Eye (tissue), 1 donor: ENCODE data around the gene KLHL22.
"Not testable (repeated sequence)": the region's sequence is repeated elsewhere in the genome, so short reads cannot be mapped to it uniquely, and the experiment has no call there.

Experiments used
- DNase-seq: peaks from one replicate; pipeline ENCODE4 v3.0.0-alpha.2; 2015

The KLHL22 gene

GRCh38 chr22:20430720-20431510 is 64.7 kb downstream of the KLHL22 start:
- peak; percentile 82 for DNase-seq

DNA sequence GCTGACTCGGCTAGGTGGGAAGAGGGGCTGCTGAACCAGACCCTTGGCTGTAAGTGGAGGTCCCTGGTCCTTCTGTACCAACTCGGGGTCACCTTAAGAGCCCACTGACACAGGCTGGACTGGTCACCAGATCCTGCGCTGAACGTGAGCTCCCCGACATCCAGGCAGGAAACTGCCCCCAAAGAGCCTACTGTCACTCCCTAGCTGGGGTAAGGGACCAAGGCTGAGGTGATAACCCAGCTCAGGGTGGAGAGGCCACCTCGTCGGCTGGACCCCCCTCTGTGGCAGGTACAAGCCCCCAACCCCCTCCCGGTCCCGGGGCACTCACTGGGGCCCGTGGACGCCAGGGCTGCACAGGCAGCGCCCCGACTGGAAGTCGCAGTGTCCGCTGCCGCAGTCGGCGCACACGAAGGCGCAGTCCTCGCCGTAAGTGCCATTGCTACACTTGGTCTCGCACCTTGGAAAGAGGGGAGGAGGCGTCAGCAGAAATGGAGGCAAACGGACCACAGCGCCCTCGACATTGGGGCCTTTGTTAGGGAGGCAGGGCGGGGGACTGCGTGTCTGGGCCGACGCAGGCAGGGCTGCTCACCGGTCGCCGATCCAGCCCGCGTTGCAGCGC is 65.4 kb downstream of the KLHL22 start:
- DNase-seq: peak; percentile 45

GRCh38 chr22:20429254-20430100 is 66.1 kb downstream of the KLHL22 start:
- peak; percentile 84 for DNase-seq

DNA sequence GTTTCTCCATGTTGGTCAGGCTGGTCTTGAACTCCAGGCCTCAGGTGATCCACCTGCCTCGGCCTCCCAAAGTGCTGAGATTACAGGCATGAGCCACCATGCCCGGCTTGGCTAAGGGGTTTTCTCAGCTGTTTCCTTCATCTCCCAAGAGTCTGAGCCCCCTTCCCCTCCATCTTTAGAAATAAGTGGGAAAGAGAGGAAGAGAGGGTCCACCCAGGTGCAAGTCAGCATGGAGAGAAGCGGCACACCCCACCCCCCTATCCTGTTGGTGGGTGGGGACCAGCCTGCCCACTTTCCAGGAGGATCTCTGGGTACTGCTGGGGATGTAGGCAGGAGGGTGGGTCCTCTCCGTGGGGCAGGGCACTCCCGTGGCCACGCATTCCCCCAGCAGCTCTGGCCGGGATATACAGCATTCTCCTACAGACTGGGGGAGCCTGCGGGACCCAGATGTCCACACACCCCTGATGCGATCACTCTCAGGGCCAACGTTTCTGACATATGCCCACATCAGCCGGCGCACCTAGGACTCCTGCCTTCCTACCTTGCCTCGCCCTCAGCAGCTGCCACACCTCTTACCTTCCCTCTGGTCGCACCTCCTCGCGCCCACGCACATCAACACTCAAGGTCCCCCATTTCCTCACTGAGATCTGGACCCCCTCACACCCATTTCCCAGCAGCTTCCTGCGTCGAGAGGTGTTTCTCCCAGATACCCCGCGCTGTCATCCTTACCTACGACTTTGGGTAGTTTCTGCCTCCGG is 66.9 kb downstream of the KLHL22 start:
- DNase-seq: no peak

- DNase-seq: no peak
Observed at GRCh38 chr22:20427945-20428417, 67.6 kb downstream of the KLHL22 start.

GRCh38 chr22:20427104-20427944 is 68.3 kb downstream of the KLHL22 start:
- DNase-seq: no peak

DNA sequence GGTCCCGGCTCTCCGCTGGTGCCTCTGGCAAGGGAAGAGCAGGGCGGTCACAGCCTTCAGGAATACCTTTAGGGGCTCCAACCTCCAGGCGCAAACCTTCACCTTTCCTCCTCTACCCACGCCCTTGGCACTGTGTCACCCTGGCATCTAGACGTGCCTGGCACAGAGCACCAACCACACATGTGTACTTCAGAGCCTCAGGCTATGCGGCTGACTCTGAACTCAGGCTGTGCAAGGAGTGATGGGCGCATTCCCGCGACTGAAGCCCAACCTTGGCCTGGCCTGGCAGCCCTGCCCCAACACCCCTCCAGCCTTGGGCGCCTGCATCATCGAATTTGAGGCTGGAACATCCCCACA is 69.4 kb downstream of the KLHL22 start:
- no peak for DNase-seq

GRCh38 chr22:20425566-20426258 is 69.9 kb downstream of the KLHL22 start:
- DNase-seq: peak; percentile 45

DNA sequence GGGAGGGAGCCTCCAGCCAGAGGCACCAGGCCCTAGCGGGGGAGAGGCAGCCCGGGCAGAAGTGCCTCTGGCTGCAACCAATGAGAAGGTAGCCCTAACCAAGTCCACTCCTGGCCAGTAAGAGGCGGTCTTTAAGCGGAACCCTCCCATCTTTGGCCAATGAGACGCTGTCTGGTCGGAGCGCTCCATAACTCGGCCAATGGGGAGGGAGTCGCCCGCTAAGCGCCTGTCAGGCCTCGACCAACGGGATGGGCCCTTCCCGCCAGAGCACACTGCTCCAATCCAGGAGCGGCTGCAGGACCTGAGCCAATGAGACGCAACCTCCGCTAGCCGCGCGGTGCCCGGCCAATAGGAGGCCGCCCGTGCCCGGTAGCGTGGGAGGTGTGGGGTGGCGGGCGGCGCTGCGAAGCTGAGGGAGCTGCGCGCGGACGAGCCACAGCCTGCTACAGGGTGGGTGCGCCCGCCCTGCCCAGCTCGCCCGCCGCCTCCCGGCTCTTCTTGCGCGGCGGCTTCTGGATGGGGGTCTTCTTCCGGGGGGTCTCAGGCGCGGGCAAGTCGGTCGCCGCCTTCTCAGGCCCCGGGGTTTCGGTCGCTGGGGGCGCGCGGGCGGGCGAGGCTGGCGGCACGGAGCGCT is 70.5 kb downstream of the KLHL22 start:
- peak; percentile 63 for DNase-seq

DNA sequence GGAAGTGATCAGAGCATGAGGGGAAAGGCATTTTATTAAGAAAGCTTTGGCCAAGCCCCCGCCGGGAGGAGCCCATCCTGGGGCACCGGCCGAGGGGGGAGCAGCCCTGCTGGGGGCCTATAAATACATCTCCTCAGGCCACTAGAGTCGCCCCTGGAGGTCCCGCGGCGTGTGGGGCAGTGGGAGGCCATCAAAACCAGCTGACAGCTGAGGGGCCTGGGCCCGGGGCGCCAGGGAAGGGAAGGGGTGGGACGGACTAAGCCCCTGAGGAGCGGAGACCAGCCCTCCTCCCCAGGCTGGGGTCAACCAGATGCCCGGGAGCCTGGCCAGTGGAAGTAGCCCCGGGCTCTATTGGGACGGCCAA is 71.0 kb downstream of the KLHL22 start:
- DNase-seq: no peak

DNA sequence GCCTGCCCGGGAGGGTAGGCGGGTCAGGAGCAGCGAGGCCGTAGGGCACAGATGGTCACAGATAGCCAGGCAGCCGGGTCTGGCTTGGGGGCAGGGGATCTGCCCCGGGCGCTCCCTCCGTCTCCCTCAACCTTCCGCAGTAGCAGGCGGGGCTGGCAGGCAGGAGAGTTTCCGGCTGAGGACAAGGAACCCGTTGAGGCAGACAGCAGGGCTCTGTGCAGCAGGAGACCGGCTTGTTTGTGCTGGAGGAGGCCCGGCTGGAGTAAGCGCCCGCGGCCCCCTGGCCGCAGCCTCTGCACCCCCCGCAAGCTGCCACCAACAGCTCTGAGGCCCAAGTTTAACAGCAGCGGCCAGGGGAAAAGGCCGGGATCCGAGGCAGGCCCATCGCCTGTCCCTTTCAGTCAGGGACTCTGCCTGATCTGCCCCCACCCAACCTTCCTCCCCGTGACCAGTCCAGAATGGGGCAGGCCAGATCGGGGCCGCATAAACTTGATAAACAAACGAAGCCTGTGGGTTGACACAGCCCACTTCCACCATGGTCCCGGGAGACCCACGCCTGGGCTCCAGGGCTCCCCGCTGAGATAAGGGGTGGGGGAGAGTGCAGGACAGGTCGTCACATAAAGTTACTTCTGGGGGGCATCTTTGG is 71.6 kb downstream of the KLHL22 start:
- no peak for DNase-seq

GRCh38 chr22:20423008-20423905 is 72.3 kb downstream of the KLHL22 start:
- peak; percentile 50 for DNase-seq

DNA sequence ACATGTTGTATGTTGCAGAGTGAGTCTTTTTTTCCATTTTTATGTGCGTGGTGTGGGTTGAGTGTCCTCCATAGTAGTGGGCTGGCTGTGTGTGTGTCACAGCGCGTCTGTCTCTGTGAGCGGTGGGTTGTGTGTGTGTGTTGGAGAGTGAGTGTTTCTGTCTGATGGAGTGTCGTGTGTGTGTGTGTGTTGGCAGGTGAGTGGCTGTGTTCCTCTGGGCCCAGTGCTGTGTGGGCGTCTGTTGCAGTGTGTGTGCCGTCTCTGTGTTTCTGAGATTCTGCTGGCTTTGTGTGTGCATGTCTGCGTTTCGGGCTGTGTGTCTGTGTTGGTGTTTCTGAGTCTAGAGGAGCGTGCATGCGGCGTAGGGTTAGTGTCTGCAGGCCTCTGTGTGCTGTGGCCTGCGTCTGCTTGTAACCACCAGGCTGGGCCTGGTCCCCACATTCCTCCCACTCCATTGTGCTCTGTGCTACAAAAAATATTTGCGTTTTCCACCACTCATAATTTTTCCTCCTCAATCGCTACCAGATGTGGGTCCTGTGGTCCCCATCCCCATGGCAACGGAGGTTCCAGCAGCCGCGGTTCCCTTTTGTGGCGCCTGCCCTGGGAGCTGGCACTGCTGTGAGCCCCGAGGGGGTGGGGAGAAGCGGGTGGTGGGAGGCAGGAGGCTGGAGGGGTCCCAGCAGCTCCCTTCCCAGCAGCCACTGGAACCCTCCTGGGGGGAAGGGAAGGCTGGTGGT is 73.2 kb downstream of the KLHL22 start:
- peak; percentile 88 for DNase-seq

GRCh38 chr22:20421507-20421874 is 74.1 kb downstream of the KLHL22 start:
- no peak for DNase-seq

DNA sequence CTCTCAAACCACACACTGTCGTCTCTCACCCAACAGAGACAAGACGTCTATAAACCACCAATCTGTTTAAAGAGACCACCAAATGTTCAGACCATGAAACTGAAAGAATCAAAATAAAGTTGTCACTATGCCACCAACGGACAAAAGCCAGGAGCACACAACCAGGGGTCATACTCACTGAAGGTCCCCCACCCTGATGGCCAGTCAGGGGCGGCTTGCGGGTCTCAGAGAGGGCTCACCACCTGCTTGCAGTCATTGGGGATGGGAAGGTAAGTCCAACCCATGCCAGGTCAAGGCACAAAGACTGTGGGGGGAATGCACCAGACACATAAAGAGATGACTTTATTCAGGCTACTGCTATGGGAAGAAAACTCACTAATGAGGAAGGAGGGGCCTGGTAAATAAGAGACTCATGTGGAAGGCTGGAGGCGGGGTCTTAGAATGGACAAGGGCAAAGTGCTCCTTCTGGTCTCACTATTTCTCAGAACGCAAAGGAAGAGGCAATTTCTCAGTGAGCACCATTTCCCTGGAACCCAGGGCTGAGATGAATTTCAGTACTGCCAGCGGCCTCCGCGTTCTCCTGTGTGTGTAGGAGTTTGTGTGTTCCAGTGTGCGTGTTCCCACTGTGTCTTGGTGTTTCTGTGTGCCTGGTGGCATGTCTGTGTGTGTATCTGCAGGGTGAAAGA is 75.3 kb downstream of the KLHL22 start:
- DNase-seq: no peak

- no peak for DNase-seq
Observed at GRCh38 chr22:20419664-20419951, 76.0 kb downstream of the KLHL22 start.

- DNase-seq: peak; percentile 92
Observed at GRCh38 chr22:20418211-20418788, 77.3 kb downstream of the KLHL22 start.

- DNase-seq: not testable (repeated sequence)
Observed at GRCh38 chr22:20415699-20416098, 79.9 kb downstream of the KLHL22 start.
